Brain pericyte (primary cell): Measurements from ENCODE around the gene TSC22D3.
"Not testable (repeated sequence)": the region's sequence is repeated elsewhere in the genome, so short reads cannot be mapped to it uniquely, and the experiment has no call there.

Source experiments
- DNase-seq: peaks from one replicate; pipeline ENCODE4 v3.0.0-alpha.2; 2012; ENCODE audit warnings: low read depth, low spot score

The TSC22D3 gene

GRCh38 chrX:107712231-107713202 lies 63.1 kb downstream of the TSC22D3 start:
- DNase-seq, result no peak

- DNase-seq, result no peak
Measured at GRCh38 chrX:107711521-107712181, 63.9 kb downstream of the TSC22D3 start.

GRCh38 chrX:107710617-107711391 lies 64.8 kb downstream of the TSC22D3 start:
- no peak for DNase-seq

- no peak for DNase-seq
Measured at GRCh38 chrX:107709266-107709806, 66.3 kb downstream of the TSC22D3 start.

GRCh38 chrX:107708762-107709161 lies 66.8 kb downstream of the TSC22D3 start:
- DNase-seq, result no peak

- no peak for DNase-seq
Measured at GRCh38 chrX:107707866-107708265, 67.7 kb downstream of the TSC22D3 start.

GRCh38 chrX:107706309-107706708 lies 69.3 kb downstream of the TSC22D3 start:
- DNase-seq, result no peak

- no peak for DNase-seq
Measured at GRCh38 chrX:107704587-107704986, 71.0 kb downstream of the TSC22D3 start.

- no peak for DNase-seq
Measured at GRCh38 chrX:107704181-107704580, 71.4 kb downstream of the TSC22D3 start.

GRCh38 chrX:107701493-107702121 lies 74.0 kb downstream of the TSC22D3 start:
- DNase-seq, result no peak

GRCh38 chrX:107700790-107701189 lies 74.8 kb downstream of the TSC22D3 start:
- no peak for DNase-seq

GRCh38 chrX:107700317-107700774 lies 75.2 kb downstream of the TSC22D3 start:
- DNase-seq, result no peak

- no peak for DNase-seq
Measured at GRCh38 chrX:107699616-107700015, 76.0 kb downstream of the TSC22D3 start.

GRCh38 chrX:107691024-107691448 lies 84.6 kb downstream of the TSC22D3 start:
- DNase-seq, result no peak

GRCh38 chrX:107687445-107687844 lies 88.1 kb downstream of the TSC22D3 start:
- no peak for DNase-seq

- no peak for DNase-seq
Measured at GRCh38 chrX:107686792-107687191, 88.8 kb downstream of the TSC22D3 start.

- no peak for DNase-seq
Measured at GRCh38 chrX:107686026-107686425, 89.6 kb downstream of the TSC22D3 start.

GRCh38 chrX:107685586-107685985 lies 90.0 kb downstream of the TSC22D3 start:
- not testable (repeated sequence) for DNase-seq

GRCh38 chrX:107684956-107685385 lies 90.6 kb downstream of the TSC22D3 start:
- DNase-seq, result no peak

- DNase-seq, result no peak
Measured at GRCh38 chrX:107683931-107684330, 91.7 kb downstream of the TSC22D3 start.
